HG03342 (cell line): ENCODE measurements around the gene PPTC7.
A peak's percentile ranks its signal among the peaks of the same experiment; 100 is the strongest.
"Not testable (repeated sequence)": the region's sequence is repeated elsewhere in the genome, so short reads cannot be mapped to it uniquely, and the experiment has no call there.

Experiments used
- ATAC-seq: cut with Tn5 transposase; IDR thresholded peaks from one replicate; pipeline ENCODE4 v1.9.1; 2021; ENCODE audit warnings: mild to moderate bottlenecking, moderate library complexity; ENCODE audit not compliant: unreplicated experiment

PPTC7 gene

GRCh38 chr12:110583137-110584059, at the start of gene PPTC7:
TSS of gene PPTC7 (minus strand) at chr12:110583318. CDS start at chr12:110583031, 287 bp downstream.
- peak; percentile 82 for ATAC-seq

- ATAC-seq, result no peak
Measured at GRCh38 chr12:110627500-110628195, 44.5 kb upstream of the PPTC7 start.

- ATAC-seq, result no peak
Measured at GRCh38 chr12:110622582-110622981, 39.5 kb upstream of the PPTC7 start.

GRCh38 chr12:110619534-110619953, 36.4 kb upstream of the PPTC7 start:
- ATAC-seq, result peak; percentile 56

- no peak for ATAC-seq
Measured at GRCh38 chr12:110616471-110617115, 33.5 kb upstream of the PPTC7 start.

GRCh38 chr12:110615171-110615570, 32.1 kb upstream of the PPTC7 start:
- ATAC-seq, result no peak

GRCh38 chr12:110613771-110614684, 30.9 kb upstream of the PPTC7 start, which contains the start of gene TCTN1:
TSS of gene TCTN1 (plus strand) at chr12:110614129. CDS start at chr12:110614183, 54 bp downstream.
- ATAC-seq, result peak; percentile 88

GRCh38 chr12:110613071-110613770, 30.1 kb upstream of the PPTC7 start:
- no peak for ATAC-seq

- ATAC-seq, result no peak
Measured at GRCh38 chr12:110606253-110606611, 23.1 kb upstream of the PPTC7 start.

GRCh38 chr12:110602085-110602814, 19.1 kb upstream of the PPTC7 start:
- not testable (repeated sequence) for ATAC-seq

- ATAC-seq, result no peak
Measured at GRCh38 chr12:110600254-110600653, 17.1 kb upstream of the PPTC7 start.

- ATAC-seq, result no peak
Measured at GRCh38 chr12:110599334-110599733, 16.2 kb upstream of the PPTC7 start.

- ATAC-seq, result no peak
Measured at GRCh38 chr12:110597885-110598284, 14.8 kb upstream of the PPTC7 start.

GRCh38 chr12:110592919-110593318, 9.8 kb upstream of the PPTC7 start:
- ATAC-seq, result not testable (repeated sequence)

GRCh38 chr12:110592078-110592477, 9.0 kb upstream of the PPTC7 start:
- no peak for ATAC-seq

GRCh38 chr12:110591451-110592051, 8.4 kb upstream of the PPTC7 start:
- peak; percentile 10 for ATAC-seq

- ATAC-seq, result peak; percentile 84
Measured at GRCh38 chr12:110590806-110591326, 7.7 kb upstream of the PPTC7 start.

GRCh38 chr12:110590059-110590458, 6.9 kb upstream of the PPTC7 start:
- ATAC-seq, result no peak
